HG02852 (cell line): ENCODE data around the gene RNF180.
"Not testable (repeated sequence)": the region's sequence is repeated elsewhere in the genome, so short reads cannot be mapped to it uniquely, and the experiment has no call there.

Experiments used
- ATAC-seq: cut with Tn5 transposase; IDR thresholded peaks from one replicate; pipeline ENCODE4 v1.9.1; 2021; ENCODE audit warnings: mild to moderate bottlenecking, moderate library complexity; ENCODE audit not compliant: unreplicated experiment

The RNF180 gene

GRCh38 chr5:64344501-64344900 is 178.9 kb downstream of the RNF180 start:
- ATAC-seq: no peak

- ATAC-seq: no peak
Observed at GRCh38 chr5:64347309-64347708, 181.7 kb downstream of the RNF180 start.

DNA sequence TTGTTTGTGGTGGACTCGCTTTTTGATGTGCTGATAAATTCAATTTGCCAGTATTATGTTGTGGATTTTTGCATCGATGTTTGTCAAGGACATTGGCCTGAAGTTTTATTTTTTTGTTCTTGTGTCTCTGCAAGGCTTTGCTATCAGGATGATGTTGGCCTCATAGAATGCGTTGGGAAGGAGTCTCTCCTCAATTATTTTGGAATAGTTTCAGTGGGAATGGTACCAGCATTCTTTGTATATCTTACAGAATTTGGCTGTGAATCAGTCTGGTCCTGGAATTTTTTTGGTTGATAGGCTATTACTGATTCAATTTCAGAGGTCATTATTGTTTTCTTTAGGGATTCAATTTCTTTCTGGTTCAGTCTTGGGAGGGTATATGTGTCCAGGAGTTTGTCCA is 198.8 kb downstream of the RNF180 start:
- ATAC-seq: no peak

DNA sequence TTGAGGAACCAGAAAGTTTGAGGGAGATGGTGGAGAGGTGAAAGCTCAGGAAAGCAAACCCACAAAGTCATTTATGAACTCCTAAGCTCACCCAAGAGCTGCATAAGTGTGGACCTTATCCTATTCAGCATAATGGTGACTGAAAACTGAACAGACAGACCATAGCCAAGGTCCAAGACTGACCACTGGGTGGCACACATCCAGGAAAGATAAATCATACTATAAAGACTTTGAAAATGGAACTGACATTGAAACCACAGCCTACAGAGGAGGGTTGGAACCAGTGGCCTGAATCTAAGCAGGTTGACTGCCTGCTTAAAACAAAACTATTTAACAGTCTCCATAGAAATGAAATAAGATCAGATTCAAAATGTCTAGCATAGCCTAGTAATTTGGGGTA is 219.1 kb downstream of the RNF180 start:
- ATAC-seq: peak; percentile 93

DNA sequence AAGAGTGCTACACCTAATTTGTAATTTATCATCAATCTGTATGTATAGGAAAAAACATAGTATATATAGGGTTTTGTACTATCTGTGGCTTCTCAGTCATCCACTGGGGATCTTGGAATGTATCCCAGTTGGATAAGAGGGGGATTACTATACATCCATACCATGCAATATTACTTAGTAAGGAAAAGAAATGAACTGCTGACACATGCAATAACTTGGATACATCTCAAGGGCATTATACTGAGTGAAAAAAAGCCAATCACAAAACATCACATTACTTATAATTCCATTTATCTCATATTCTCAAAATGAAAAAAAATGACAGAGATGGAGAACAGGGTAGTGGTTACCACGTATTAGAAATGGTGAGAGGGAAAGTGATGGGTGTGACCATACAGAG is 231.9 kb downstream of the RNF180 start:
- no peak for ATAC-seq

- ATAC-seq: not testable (repeated sequence)
Observed at GRCh38 chr5:64398735-64399134, 233.1 kb downstream of the RNF180 start.

GRCh38 chr5:64407103-64407825 is 241.6 kb downstream of the RNF180 start:
- not testable (repeated sequence) for ATAC-seq

GRCh38 chr5:64417390-64417789 is 251.7 kb downstream of the RNF180 start:
- ATAC-seq: no peak

DNA sequence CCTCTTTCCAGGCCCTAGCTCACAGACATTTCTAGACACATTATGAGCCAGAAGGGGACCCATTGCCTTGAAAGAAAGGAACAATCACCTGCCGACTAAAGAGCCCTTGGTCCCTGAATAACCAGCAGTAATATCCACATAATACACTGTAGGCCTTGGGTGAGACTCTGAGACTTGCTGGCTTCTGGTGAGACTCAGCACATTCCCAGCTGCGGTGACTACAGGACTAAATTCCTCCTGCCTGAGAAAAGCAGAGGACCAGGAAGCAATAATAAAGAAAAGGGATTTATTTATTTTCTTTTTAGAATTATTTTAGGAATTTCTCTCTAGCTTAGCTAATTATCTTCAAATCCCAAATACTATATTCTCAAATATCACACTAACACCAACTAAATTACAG is 252.4 kb downstream of the RNF180 start:
- no peak for ATAC-seq
